Left cardiac atrium (tissue), 4 donors: ENCODE data around the gene RABGAP1L. TPM values are rescaled to one million over a fixed set of nuclear protein-coding genes. Genes with fewer than 3 reads are reported as not detected.
"Not testable (repeated sequence)": the region's sequence is repeated elsewhere in the genome, so short reads cannot be mapped to it uniquely, and the experiment has no call there.

Experiments used
- ATAC-seq, 2 donors: fragments of 200-7000 bp; cut with Tn5 transposase; one replicate each; pipeline ENCODE4 v1.9.1; 2020; ENCODE audit warnings: mild to moderate bottlenecking in 2 of 2, moderate library complexity in 2 of 2
- DNase-seq: peaks from one replicate; pipeline ENCODE4 v3.0.0-alpha.2; 2020
- intact Hi-C, 2 donors: fragments of 100-400 bp; cut with DNase I; formaldehyde crosslinking; loops; one replicate each; pipeline versions ENCODE4 v1.14.1 to v1.15.1; 2022 to 2023
- total RNA-seq, 2 donors: library from RNA; stranded (reverse); fragmentation: NEBNext Ultra II Directional; extraction: Animal tissue kit (Norgen Biotek cat#: 25700); gene quantifications; one replicate each; pipeline ENCODE4 v1.2.1, GENCODE V29; 2021
- donor health status: DM: no; HTN: yes; CAD: no.
- donor health status: DM: no; HTN: yes; CAD: no; lungs with severe emphysema.
- donor health status: DM: yes; HTN: yes; CAD: no.
- donor health status: Dilated cardiomyopathy.

The RABGAP1L gene
- total RNA-seq, 2 donors from 2014 or later, result 134 to 145 TPM

GRCh38 chr1:175024773-175025172, 865.5 kb downstream of the RABGAP1L start:
- DNase-seq (no peak), ATAC-seq (no peak)
- intact Hi-C loops, result no loop called here

- no peak for ATAC-seq
- no peak for DNase-seq
- intact Hi-C loops, result loop anchor here in 1 of 2 donors (10.0 kb wide), 1 partner anchor 291 kb away; no protein-coding TSS in a partner anchor
These were observed 874.6 kb downstream of the RABGAP1L start for GRCh38 chr1:175033953-175034352.

- DNase-seq (no peak), ATAC-seq (no peak)
- intact Hi-C loops, result loop anchor here (5.0 to 10.0 kb wide), 2 partner anchors 83 to 290 kb away; no protein-coding TSS in a partner anchor
These were observed 875.5 kb downstream of the RABGAP1L start for GRCh38 chr1:175034775-175035174.

GRCh38 chr1:175035865-175036264, 876.5 kb downstream of the RABGAP1L start:
- intact Hi-C loops, result loop anchor here (5.0 to 10.0 kb wide), 2 partner anchors 81 to 289 kb away; no protein-coding TSS in a partner anchor
- no peak for ATAC-seq
- no peak for DNase-seq

- intact Hi-C loops, result loop anchor here (5.0 to 10.0 kb wide), 2 partner anchors 81 to 288 kb away; no protein-coding TSS in a partner anchor
- no peak for ATAC-seq
- DNase-seq, result no peak
These were observed 877.2 kb downstream of the RABGAP1L start for GRCh38 chr1:175036476-175036875.

GRCh38 chr1:175037416-175037815, 878.1 kb downstream of the RABGAP1L start:
- ATAC-seq (no peak), DNase-seq (no peak)
- intact Hi-C loops, result loop anchor here (5.0 to 10.0 kb wide), 2 partner anchors 80 to 287 kb away; no protein-coding TSS in a partner anchor

- intact Hi-C loops, result no loop called here
- no peak for ATAC-seq
- no peak for DNase-seq
These were observed 881.1 kb downstream of the RABGAP1L start for GRCh38 chr1:175040324-175040879.

GRCh38 chr1:175042650-175043049, 883.3 kb downstream of the RABGAP1L start:
- intact Hi-C loops, result no loop called here
- DNase-seq (no peak), ATAC-seq (no peak)

- DNase-seq (no peak), ATAC-seq (no peak)
- intact Hi-C loops, result no loop called here
These were observed 884.5 kb downstream of the RABGAP1L start for GRCh38 chr1:175043824-175044223.

- DNase-seq, intact Hi-C loops, ATAC-seq: not testable (repeated sequence)
These were observed 885.3 kb downstream of the RABGAP1L start for GRCh38 chr1:175044591-175044990.

Other genes with a start within 250 kb of the RABGAP1L start
- under 1 TPM; 0.21 to 0.35 TPM for gene SERPINC1, start 242.2 kb upstream of the RABGAP1L start, total RNA-seq
- 10 to 100 TPM; 21.1 to 21.9 TPM for gene RC3H1, start 137.2 kb upstream of the RABGAP1L start, total RNA-seq